GM12878 (cell line): ENCODE measurements around the gene TESK1. TPM values are rescaled to one million over a fixed set of nuclear protein-coding genes. Genes with fewer than 3 reads are reported as not detected.

ENCODE experiments used
- BCL11A ChIP-seq: IDR thresholded peaks from 2 replicates; pipeline ENCODE4 v1.6.1; 2011; ENCODE audit warnings: low read depth, low read length
- CEBPB ChIP-seq, 2 experiments: fragments of 150-350 bp in 1 of 2; IDR thresholded peaks; 2 replicates each; pipeline ENCODE4 v1.6.1; 2012 to 2014; ENCODE audit warnings: low read depth in 2 of 2, low read length in 2 of 2, borderline replicate concordance in 1 of 2, inconsistent platforms in 1 of 2
- EP300 ChIP-seq, 2 experiments: fragments of 150-350 bp in 1 of 2; IDR thresholded peaks; 2 replicates each; pipeline ENCODE4 v1.6.1; 2011 to 2012; ENCODE audit warnings: low read depth in 2 of 2, low read length in 2 of 2, borderline replicate concordance in 1 of 2, improper control_type of control experiment in 1 of 2, inconsistent platforms in 1 of 2; ENCODE audit not compliant: control insufficient read depth in 1 of 2
- EZH2 ChIP-seq: IDR thresholded peaks from 2 replicates; pipeline ENCODE4 v1.6.1; 2012; ENCODE audit warnings: low read depth, mild to moderate bottlenecking, control low read depth, inconsistent platforms, low read length, borderline replicate concordance; ENCODE audit not compliant: control insufficient read depth
- GABPA ChIP-seq: IDR thresholded peaks from 2 replicates; pipeline ENCODE4 v1.6.1; 2014; ENCODE audit warnings: antibody characterized with exemption, low read depth, mild to moderate bottlenecking, inconsistent platforms
- GATAD2B ChIP-seq: fragments of 450-650 bp; conservative IDR thresholded peaks from 2 replicates; pipeline ENCODE4 v1.6.1; 2017; ENCODE audit warnings: low read depth, mild to moderate bottlenecking, moderate library complexity
- HCFC1 ChIP-seq: fragments of 150-350 bp; IDR thresholded peaks from 2 replicates; pipeline ENCODE4 v1.6.1; 2014; ENCODE audit warnings: low read length
- IKZF1 ChIP-seq: fragments of 450-650 bp; conservative IDR thresholded peaks from 2 replicates; pipeline ENCODE4 v1.6.1; 2017; ENCODE audit warnings: antibody characterized with exemption, mild to moderate bottlenecking
- KLF5 ChIP-seq: fragments of 450-650 bp; IDR thresholded peaks from 2 replicates; pipeline ENCODE4 v1.6.1; 2014; ENCODE audit warnings: mild to moderate bottlenecking; ENCODE audit not compliant: partially characterized antibody
- MTA3 ChIP-seq: IDR thresholded peaks from 2 replicates; pipeline ENCODE4 v1.6.1; 2012; ENCODE audit warnings: low read length, inconsistent platforms, borderline replicate concordance
- NFYA ChIP-seq: IDR thresholded peaks from 2 replicates; pipeline ENCODE4 v1.6.1; 2011; ENCODE audit warnings: low read depth, mild to moderate bottlenecking, low read length, improper control_type of control experiment, borderline replicate concordance
- NFYB ChIP-seq: IDR thresholded peaks from 2 replicates; pipeline ENCODE4 v1.6.1; 2011; ENCODE audit warnings: low read depth, mild to moderate bottlenecking, low read length, improper control_type of control experiment, moderate library complexity; ENCODE audit not compliant: insufficient read depth
- PAX5 ChIP-seq: IDR thresholded peaks from 2 replicates; pipeline ENCODE4 v1.6.1; 2011; ENCODE audit warnings: low read depth, low read length, borderline replicate concordance
- PML ChIP-seq: IDR thresholded peaks from 2 replicates; pipeline ENCODE4 v1.6.1; 2012; ENCODE audit warnings: low read length, inconsistent platforms
- POLR2A ChIP-seq: IDR thresholded peaks from 2 replicates; pipeline ENCODE4 v1.6.1; 2011; ENCODE audit warnings: low read depth, mild to moderate bottlenecking, low read length
- POU2F2 ChIP-seq: IDR thresholded peaks from 3 replicates; pipeline ENCODE4 v1.6.1; 2011; ENCODE audit warnings: low read depth, mild to moderate bottlenecking, low read length, borderline replicate concordance
- RAD21 ChIP-seq: IDR thresholded peaks from 2 replicates; pipeline ENCODE4 v1.6.1; 2011; ENCODE audit warnings: mild to moderate bottlenecking, low read depth, low read length, moderate library complexity; ENCODE audit not compliant: insufficient read depth
- RUNX3 ChIP-seq: IDR thresholded peaks from 2 replicates; pipeline ENCODE4 v1.6.1; 2012; ENCODE audit warnings: low read length, inconsistent platforms
- STAT1 ChIP-seq: fragments of 450-650 bp; conservative IDR thresholded peaks from 2 replicates; pipeline ENCODE4 v1.6.1; 2014; ENCODE audit warnings: antibody characterized with exemption, mild to moderate bottlenecking
- STAT3 ChIP-seq: IDR thresholded peaks from 2 replicates; pipeline ENCODE4 v1.6.1; 2011; ENCODE audit warnings: low read depth, low read length, improper control_type of control experiment
- SUPT20H ChIP-seq: IDR thresholded peaks from 2 replicates; pipeline ENCODE4 v1.6.1; 2011; ENCODE audit warnings: low read depth, mild to moderate bottlenecking, low read length, moderate library complexity, borderline replicate concordance; ENCODE audit not compliant: control insufficient read depth
- TBL1XR1 ChIP-seq: IDR thresholded peaks from 2 replicates; pipeline ENCODE4 v1.6.1; 2012; ENCODE audit warnings: low read depth, low read length, improper control_type of control experiment
- WRNIP1 ChIP-seq: IDR thresholded peaks from 2 replicates; pipeline ENCODE4 v1.6.1; 2011; ENCODE audit warnings: low read depth, low read length, improper control_type of control experiment, borderline replicate concordance
- polyA plus RNA-seq, 11 experiments: library from polyadenylated mRNA; depleted of rRNA in 4 of 11; unstranded in 6 of 11; stranded (reverse) in 5 of 11; fragments of >200 nt; fragmentation: Nextera tagmentation in 4 of 11; fragmentation: Illumina TruSeq in 1 of 11; extraction: Ambion mirVana in 4 of 11; extraction: Trizol in 1 of 11; gene quantifications; 1 replicate in 1 of 11; 2 replicates in 10 of 11; pipeline versions ENCODE4 v1.2.1 to v1.2.3, GENCODE V29; 2011 to 2016; ENCODE audit warnings: inconsistent platforms in 2 of 11, missing spikeins in 2 of 11, low read depth in 1 of 11
- total RNA-seq, 4 experiments: library from RNA; depleted of rRNA in 3 of 4; stranded (reverse); fragments of >200 nt in 3 of 4; fragmentation: Illumina TruSeq in 1 of 4; extraction: Trizol in 1 of 4; gene quantifications; 2 replicates each; pipeline versions ENCODE4 v1.2.1 to v1.2.3, GENCODE V29; 2013 to 2021
- TF ChIP-seq, protein P1 (sequence below): fragments of 450-650 bp; IDR thresholded peaks from 2 replicates; pipeline ENCODE4 v1.6.1; 2017; ENCODE audit warnings: mild to moderate bottlenecking, moderate library complexity
- TF ChIP-seq, protein P2 (sequence below), 3 experiments: IDR thresholded peaks in 2 of 3; conservative IDR thresholded peaks in 1 of 3; 2 replicates each; pipeline ENCODE4 v1.5.1; 2011; ENCODE audit warnings: low read depth in 3 of 3, low read length in 3 of 3, mild to moderate bottlenecking in 3 of 3, control low read depth in 2 of 3, moderate library complexity in 2 of 3, inconsistent platforms in 1 of 3, mixed read lengths in 1 of 3; ENCODE audit not compliant: control insufficient read depth in 2 of 3, insufficient read depth in 1 of 3; ENCODE audit errors: extremely low read depth in 1 of 3

The TESK1 gene
- total and polyA plus RNA-seq, 10 of the 15 experiments (the other 5 are each of a cell fraction or from before 2014, with no cell fraction given): 0.16 to 19.5 (median 7.9) TPM; not detected in 1

GRCh38 chr9:35658137-35658967, 53.3 kb downstream of the TESK1 start, which contains the start of gene CCDC107 (continued):
- TF ChIP-seq, protein P1, sequence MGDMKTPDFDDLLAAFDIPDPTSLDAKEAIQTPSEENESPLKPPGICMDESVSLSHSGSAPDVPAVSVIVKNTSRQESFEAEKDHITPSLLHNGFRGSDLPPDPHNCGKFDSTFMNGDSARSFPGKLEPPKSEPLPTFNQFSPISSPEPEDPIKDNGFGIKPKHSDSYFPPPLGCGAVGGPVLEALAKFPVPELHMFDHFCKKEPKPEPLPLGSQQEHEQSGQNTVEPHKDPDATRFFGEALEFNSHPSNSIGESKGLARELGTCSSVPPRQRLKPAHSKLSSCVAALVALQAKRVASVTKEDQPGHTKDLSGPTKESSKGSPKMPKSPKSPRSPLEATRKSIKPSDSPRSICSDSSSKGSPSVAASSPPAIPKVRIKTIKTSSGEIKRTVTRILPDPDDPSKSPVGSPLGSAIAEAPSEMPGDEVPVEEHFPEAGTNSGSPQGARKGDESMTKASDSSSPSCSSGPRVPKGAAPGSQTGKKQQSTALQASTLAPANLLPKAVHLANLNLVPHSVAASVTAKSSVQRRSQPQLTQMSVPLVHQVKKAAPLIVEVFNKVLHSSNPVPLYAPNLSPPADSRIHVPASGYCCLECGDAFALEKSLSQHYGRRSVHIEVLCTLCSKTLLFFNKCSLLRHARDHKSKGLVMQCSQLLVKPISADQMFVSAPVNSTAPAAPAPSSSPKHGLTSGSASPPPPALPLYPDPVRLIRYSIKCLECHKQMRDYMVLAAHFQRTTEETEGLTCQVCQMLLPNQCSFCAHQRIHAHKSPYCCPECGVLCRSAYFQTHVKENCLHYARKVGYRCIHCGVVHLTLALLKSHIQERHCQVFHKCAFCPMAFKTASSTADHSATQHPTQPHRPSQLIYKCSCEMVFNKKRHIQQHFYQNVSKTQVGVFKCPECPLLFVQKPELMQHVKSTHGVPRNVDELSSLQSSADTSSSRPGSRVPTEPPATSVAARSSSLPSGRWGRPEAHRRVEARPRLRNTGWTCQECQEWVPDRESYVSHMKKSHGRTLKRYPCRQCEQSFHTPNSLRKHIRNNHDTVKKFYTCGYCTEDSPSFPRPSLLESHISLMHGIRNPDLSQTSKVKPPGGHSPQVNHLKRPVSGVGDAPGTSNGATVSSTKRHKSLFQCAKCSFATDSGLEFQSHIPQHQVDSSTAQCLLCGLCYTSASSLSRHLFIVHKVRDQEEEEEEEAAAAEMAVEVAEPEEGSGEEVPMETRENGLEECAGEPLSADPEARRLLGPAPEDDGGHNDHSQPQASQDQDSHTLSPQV: no peak
- TF ChIP-seq PML: no peak
- no peak for TF ChIP-seq WRNIP1
- TF ChIP-seq CEBPB (IDR thresholded peaks at IDR 0.05; ENCODE audit: borderline replicate concordance in 1 of 2, low read depth in 2 of 2, low read length in 2 of 2): no peak
- TF ChIP-seq POU2F2: peak; percentile 99
- no peak for TF ChIP-seq SUPT20H
- no peak for TF ChIP-seq STAT3
- peak; percentile 25; the same call in 1 of the 2 replicates for TF ChIP-seq IKZF1
- TF ChIP-seq, protein P2, sequence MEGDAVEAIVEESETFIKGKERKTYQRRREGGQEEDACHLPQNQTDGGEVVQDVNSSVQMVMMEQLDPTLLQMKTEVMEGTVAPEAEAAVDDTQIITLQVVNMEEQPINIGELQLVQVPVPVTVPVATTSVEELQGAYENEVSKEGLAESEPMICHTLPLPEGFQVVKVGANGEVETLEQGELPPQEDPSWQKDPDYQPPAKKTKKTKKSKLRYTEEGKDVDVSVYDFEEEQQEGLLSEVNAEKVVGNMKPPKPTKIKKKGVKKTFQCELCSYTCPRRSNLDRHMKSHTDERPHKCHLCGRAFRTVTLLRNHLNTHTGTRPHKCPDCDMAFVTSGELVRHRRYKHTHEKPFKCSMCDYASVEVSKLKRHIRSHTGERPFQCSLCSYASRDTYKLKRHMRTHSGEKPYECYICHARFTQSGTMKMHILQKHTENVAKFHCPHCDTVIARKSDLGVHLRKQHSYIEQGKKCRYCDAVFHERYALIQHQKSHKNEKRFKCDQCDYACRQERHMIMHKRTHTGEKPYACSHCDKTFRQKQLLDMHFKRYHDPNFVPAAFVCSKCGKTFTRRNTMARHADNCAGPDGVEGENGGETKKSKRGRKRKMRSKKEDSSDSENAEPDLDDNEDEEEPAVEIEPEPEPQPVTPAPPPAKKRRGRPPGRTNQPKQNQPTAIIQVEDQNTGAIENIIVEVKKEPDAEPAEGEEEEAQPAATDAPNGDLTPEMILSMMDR (IDR thresholded peaks at IDR 0.05 in 2 of 3, conservative IDR thresholded peaks at IDR 0.05 in 1 of 3; ENCODE audit: control insufficient read depth in 2 of 3, extremely low read depth in 1 of 3, insufficient read depth in 1 of 3, low read depth in 3 of 3, low read length in 3 of 3): peak; percentile 47 to 76 (median 64)
- TF ChIP-seq HCFC1: peak; percentile 7; the same call in 1 of the 2 replicates
- TF ChIP-seq TBL1XR1: no peak
- peak; percentile 93; the same call in 1 of the 2 replicates for TF ChIP-seq GATAD2B
- TF ChIP-seq NFYA: no peak
- TF ChIP-seq POLR2A: peak; percentile 85
- no peak for TF ChIP-seq BCL11A
- TF ChIP-seq EP300 (IDR thresholded peaks at IDR 0.05; ENCODE audit: borderline replicate concordance in 1 of 2, control insufficient read depth in 1 of 2, low read depth in 2 of 2, low read length in 2 of 2): no peak; a peak in 1 of 4 replicates
- TF ChIP-seq EZH2: no peak
- TF ChIP-seq NFYB: no peak
- TF ChIP-seq PAX5: no peak; the same call in 1 of the 2 replicates
- TF ChIP-seq STAT1: no peak
- no peak for TF ChIP-seq RUNX3
- TF ChIP-seq KLF5: no peak
- TF ChIP-seq GABPA: no peak
- no peak for TF ChIP-seq MTA3
- peak; percentile 58 for TF ChIP-seq RAD21
